ENCODE data around the gene RMND5A.
"Not testable (repeated sequence)": the region's sequence is repeated elsewhere in the genome, so short reads cannot be mapped to it uniquely, and the experiment has no call there.

RMND5A gene

DNA sequence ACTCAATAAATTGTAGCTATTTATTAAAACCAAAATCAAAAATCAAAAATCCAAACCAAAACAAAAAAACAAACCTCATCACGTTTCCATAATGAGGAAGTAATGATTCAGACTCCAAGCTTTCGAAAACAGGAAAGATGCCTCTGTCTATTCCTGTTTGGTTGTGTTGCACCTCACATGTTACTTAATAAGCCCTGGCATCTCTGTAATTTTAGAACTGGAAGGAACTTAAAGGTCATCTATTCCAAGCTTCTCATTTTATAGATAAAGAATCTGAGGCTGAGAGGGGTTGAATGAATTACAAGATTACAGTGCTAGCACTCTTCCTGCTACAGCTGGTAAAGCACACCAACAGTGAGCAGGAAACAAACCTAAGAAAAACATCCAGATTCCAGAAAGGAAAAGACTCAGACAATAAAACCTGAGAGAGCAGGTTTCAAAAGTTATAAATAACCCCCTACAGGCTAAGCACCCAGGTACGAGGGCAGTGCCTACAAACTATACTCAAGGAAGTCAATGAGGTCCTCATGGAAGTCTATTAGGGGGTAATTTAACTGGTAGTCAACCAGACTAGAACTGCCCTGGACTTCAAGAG is 5.4 kb upstream of the RMND5A start:
- DNase-seq (ENCODE audit: low spot score): not testable (repeated sequence)

DNA sequence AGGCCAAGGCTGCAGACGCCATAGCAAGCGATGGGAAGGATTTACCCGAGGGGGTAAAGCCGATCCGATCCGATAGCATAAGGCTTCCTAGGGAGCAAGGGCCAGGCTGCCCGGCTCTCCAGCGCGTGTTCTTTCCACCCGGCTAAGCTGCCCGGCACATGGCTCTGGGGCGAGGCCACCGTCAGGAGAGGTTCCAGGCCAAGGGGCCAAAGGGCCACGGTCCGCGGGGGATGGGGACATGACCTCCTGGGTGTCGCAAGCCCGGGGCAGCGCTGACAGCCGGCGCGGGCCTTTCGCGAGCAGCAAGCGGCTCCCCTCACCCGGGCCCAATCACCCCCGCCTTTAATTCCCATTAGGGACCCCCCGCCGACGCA is 841 bp upstream of the RMND5A start:
- not testable (repeated sequence) for DNase-seq (ENCODE audit: low spot score)

DNA sequence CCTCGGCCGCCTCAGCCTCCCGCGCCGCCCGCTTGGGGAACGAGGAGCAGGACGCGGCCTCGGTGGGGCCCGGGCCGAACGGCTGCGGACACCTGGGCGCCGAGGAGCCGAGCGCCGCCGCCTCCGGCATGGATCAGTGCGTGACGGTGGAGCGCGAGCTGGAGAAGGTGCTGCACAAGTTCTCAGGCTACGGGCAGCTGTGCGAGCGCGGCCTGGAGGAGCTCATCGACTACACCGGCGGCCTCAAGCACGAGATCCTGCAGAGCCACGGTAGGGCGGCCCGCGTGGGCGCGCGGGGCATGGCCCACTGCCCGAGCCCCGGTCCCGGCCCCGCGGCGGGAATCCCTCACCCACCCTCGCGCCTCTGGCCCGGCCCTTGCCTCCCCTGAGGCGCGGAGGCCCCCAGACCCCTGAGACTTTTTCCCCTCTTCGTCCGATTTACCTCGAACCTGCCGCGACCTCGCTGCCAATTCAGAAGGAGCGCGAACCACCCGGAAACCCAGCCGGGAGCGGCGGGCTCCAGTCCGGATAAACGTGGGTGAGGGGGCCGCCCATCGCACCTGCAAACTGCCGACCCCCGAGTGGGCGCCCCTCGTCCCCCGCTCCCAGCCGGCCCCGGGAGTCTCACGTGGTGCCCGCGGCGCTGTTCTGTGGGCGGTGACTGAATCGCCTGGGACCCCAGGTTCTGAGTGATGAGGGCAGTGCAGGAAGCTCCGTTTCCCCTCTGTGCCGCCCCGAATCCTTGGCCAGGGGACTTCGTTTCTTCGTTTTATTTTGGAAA is 639 bp downstream of the RMND5A start:
- DNase-seq (ENCODE audit: low spot score): not testable (repeated sequence)

DNA sequence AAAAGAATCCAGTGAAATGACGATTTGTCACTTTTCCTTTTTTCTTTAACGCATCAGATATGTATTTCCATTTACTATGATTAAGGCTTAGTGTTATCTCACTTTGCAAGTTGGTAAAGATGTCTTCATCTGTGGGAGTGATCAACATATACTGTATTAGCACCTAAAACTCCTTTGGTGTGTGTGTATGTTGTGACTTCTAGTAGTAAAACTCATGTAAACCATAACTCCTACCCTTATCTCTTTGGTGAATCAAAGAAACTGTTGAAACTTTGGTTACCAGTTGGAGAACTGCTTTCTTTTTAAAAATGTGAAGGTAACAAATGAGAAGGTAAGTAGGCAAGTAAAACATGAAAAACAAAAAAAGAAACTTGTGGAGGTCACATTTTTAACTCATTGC is 5.6 kb downstream of the RMND5A start:
- not testable (repeated sequence) for DNase-seq (ENCODE audit: low spot score)

DNA sequence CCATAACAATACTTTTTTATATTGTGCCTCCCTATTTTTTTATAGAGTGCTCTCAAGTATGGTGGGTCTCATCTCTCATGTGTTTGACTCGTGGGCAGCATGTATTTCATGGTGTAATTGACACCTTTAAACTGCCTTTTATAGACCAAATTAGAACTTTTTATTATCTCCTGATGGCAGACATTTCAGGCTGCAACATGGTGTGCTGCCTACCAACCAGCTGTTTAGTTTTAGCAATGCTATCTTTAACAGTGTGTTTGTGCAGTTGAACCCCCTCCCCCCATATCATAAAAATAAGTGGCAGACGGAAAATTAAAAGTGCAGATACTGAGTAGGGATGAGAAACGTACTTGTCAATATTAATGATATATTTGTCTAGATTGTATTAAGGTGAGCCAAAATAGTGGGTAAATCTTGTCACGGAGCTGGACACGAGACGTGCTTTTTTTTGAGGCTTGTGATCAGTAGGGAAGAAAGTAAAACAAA is 12.0 kb downstream of the RMND5A start:
- DNase-seq (ENCODE audit: low spot score): not testable (repeated sequence)

DNA sequence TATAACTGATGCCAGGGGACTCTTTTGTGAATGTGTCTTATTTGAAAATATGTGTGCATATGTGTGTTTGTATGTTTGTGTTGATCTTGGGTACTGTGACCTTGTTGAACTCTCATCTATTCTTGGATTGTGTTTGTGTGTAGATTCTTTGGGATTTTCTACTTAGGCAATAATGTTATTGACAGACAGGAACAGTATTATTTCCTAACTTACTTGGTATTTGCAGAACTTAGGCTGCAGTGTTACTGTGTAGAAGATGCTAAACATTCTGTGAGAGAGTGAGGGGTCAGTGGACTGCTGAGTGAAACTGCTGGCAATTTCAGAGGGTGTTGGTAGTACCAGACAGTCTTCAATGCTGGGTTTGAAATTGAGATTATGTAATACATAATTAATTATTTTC is 12.7 kb downstream of the RMND5A start:
- not testable (repeated sequence) for DNase-seq (ENCODE audit: low spot score)

DNA sequence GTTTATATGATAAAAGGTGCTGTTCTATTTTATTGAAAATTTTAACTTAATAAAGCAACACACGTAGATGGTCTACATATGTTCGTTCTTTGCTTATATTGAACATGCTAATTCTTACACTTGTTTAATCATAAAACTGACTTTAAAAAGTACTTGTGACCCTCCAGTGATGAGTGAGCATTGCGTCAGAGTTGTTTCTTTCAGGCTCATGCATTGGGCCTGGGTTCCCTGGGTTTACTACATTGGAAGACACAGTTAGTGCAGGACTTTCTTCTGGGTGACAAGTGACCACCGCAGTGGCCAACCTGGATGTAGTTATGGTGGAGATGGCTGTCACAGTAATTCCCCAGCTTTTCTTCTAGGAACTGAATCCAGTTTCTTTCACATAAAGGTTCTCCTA is 13.4 kb downstream of the RMND5A start:
- not testable (repeated sequence) for DNase-seq (ENCODE audit: low spot score)

DNA sequence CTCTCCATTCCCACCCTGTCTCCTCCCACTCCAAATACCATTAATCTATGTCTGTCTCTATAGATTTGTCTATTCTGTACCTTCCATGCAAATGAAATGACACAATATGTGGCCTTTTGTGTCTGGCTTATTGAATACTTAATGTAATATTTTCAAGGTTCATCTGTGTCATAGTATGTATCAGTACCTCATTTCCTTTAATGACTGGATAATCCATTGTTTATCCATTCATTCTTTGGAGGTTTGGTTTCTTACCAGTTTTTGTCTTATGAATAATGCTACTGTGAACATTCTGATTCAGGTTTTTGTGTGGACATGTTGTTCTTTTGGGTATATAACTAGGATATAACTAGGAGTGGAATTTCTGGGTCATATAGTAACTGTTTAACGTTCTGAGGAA is 14.8 kb downstream of the RMND5A start:
- not testable (repeated sequence) for DNase-seq (ENCODE audit: low spot score)

DNA sequence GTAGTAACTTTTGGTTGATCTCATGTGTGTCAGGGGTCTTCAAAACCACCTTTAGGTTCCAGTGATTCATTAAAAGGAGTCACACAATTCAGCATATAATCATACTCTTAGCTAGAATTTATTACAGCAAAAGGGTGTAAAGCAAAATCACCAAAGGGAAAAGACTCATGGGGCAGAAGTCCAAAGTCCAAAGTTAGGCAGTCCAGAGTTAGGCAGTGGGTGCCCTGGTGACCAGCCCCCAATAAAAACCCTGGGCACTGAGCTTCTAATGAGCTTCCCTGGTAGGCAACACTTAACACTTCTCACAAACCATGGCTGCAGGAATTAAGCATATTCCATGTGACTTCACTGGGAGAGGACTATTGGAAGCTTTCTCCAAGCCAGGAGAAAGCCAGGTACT is 19.4 kb downstream of the RMND5A start:
- DNase-seq (ENCODE audit: low spot score): not testable (repeated sequence)

DNA sequence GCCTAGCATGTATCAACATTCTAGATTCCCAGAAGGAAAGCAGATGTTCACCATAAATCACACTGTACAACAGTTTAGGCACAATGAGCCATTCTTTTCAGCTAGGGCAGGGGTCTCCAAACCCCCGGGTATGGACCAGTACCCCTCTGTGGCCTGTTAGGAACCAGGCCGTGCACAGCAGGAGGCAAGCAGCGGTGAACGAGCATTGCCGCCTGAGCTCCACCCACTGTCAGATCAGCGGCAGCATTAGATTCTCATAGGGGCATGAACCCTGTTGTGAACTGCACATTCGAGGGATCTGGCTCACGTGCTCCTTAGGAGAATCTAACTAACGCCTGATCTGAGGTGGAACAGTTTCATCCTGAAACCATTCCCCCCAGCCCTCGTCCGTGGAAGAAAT is 19.8 kb downstream of the RMND5A start:
- not testable (repeated sequence) for DNase-seq (ENCODE audit: low spot score)

DNA sequence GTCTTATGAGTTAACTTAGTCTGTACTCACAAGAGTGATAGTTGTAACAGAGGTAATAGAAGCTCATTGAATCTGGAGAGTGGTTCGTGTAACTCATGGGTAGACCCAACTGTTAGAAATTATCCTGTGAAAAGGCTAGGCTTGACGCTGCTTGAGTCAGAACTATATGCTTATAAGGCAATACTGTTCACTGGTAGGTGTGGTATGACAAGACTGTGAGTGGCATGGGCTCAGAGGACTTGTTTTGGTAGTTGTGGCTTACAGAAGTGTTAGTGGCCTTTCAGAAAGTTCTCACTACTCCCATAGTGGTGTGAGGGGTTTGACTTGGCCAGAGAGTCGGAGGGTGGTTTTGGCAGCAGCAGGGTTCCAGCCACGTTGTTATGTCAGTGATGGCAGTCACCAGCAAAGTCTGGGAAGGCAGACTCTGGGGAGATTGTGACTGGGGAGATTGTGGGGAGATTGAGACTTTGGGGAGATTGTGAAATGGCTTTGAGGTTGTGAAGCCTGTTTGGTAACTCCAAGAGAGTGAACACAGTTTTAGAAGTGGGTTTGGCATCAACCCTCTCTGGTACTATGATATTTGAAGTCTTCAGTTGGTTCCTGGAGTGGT is 21.9 kb downstream of the RMND5A start:
- not testable (repeated sequence) for DNase-seq (ENCODE audit: low spot score)

DNA sequence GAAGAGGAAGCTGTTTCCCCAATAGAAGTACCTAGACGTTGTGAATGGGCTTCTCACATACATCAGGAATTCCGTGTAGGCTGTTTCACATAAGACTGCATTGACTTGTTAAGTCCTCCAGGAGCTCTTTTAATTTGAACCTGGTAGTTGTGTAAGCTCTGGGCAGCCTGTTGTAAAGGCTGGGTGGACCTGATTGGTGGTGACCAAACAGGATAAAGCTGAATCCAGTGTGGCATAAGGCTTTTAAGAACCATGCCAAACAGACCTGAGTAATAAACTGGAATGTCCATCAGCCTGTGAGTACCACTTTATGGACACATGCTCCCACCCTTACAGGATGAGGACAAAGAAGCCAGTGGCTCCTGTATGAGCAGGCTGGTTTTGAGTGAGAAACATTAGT is 24.1 kb downstream of the RMND5A start:
- DNase-seq (ENCODE audit: low spot score): no peak

DNA sequence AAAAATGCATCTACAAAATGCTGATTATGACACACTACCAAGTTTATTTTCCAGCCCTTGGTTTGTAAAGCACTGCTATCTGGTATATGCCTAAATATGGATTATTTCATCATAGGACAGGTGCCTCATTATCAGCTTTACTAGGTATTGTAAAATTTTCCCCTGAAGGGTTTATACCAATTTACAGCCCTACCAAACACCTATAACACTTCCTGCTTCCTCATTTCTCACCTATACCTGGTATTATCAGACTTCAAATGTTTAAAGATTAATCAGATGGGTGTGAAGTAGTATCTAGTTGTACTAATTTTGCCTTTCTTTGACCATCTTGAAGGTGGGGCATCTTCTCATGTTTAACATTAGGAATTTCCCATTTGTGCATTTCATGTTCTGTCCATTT is 26.8 kb downstream of the RMND5A start:
- DNase-seq (ENCODE audit: low spot score): no peak

DNA sequence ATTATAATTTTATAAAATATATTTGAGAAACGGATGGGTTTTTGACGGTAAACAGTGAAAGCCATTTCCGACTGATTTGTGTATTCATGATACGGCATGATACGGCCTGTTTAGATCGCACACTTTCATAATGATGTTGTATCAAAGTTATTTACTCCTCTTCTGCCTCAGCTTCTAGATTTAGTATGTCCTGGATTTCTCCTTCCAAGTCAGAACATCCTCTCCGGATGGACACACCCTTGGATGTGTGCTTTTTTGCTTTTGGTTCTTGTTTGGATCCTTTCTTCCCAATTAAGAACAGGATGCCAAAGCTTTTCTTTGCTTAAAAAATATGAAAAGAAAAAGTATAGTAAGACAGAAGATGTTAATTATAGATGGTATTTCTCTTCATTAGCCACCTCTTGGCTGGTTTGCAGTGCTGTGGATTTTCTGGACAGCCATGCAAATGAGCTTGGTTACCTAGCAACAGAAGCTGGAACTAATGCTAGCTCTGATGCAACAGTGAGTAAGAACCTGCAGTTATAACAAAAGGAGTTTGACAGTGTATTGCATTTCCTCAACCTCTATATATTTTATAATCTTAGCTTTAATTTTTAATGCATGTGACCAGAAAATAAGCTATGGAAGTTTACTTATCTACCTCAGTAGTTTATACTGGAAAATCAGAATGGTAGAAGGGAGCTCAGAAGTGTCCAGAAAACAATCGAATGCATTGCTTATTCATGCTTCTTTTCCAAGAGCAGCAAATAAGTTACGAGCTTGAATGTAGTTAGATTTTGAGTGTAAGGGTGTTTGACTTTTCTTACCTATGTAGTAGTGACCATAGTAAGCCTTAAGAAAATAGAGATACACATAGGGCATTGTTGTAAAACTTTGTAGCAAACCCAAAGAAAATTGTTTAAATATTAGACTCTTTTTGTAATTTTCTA is 27.9 kb downstream of the RMND5A start:
- no peak for DNase-seq (ENCODE audit: low spot score)

DNA sequence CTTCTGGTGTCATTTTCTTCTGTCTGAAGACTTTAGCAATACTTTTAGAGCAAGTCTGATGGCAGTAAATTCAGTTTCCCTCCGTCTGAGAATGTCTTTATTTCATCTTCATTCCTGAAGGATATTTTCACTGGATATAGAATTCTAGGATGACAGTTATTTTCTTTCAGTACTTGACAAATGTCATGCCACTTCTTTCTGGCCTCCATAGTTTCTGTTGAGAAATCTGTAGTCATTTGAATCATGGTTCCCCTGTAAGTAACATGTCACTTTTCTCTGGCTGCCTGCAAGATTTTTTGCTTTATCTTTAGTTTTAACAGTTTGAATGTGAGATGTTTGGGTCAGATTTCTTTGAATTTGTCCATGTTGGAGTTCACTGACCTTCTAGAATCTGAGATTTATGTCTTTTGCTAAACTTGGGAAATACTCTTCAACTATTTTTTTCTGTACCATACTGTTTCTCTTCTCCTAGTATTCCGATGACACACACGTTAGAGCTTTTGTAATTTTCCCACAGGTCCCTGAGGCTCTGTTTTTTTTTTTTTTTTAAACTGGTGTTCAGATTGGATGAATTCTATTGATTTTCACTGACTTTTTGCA is 30.2 kb downstream of the RMND5A start:
- DNase-seq (ENCODE audit: low spot score): no peak

DNA sequence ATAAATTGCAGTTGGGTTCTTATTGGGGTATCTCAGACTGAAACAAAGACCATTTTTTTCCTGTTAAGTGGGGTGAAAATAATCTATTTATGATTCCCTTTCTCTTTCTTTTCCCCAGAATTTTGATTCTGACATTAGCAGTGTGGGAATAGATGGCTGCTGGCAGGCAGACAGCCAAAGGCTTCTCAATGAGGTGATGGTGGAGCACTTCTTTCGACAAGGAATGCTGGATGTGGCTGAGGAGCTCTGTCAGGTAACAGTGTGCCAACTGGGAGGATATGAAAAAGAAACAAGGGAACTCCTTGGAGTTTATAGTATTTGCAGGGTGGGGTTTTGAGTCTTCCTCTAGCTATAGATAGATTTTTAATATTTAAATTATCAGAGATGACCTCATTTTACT is 31.7 kb downstream of the RMND5A start:
- DNase-seq (ENCODE audit: low spot score): no peak

DNA sequence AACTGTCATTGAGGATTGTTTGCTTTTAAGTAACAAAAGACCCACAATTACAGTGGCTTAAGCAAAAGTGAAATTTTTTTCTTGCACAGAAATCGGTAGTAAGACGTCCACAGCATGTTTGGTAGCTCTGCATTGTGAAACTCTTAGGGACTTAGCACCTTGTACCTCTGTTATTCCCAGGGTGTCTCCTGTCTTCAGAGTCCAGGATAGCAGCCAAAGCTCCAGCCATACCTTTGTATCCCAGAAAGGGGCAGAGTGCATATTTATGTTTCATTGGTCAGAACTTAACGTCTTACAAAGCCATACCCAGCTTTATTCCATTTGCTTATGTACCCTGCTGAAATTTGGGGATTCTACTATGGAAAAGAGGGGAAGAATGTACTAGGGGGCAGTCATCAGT is 32.8 kb downstream of the RMND5A start:
- no peak for DNase-seq (ENCODE audit: low spot score)

DNA sequence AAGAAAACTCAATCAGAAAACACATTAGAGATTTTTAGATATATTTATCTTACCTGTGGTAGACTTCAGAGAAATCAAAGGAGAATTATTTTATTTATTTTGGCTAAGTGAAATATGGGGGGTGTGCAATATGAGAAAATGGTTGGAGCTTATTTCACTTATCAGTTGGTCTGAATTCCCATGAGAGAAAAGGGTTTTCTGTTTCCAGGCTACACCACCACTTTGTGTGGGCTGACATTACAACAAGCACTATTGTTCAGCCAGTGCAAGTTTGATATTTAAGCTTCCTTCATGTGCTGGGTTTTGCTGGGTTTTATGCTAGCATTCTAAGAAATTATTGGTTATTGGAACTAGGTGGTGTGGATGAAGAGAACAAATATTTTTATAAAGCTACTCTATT is 33.5 kb downstream of the RMND5A start:
- no peak for DNase-seq (ENCODE audit: low spot score)

DNA sequence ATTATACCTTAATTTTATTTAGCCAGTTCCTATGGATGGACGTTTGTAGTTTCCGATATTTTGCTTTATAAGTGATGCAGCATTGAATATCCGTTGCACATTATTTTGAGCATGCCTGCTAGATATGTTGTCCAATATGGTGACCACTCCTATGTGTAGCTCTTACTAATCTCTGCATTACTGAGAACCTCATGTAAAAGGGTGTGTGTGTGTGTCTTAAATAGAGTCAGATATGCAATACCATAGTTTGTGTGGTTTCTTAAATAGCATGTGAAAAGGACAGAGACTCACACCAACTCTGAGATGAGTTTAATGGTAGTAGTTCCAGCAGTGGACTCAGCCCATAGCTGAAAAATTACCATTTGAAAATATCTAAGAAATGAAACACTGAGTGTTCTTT is 38.3 kb downstream of the RMND5A start:
- no peak for DNase-seq (ENCODE audit: low spot score)

DNA sequence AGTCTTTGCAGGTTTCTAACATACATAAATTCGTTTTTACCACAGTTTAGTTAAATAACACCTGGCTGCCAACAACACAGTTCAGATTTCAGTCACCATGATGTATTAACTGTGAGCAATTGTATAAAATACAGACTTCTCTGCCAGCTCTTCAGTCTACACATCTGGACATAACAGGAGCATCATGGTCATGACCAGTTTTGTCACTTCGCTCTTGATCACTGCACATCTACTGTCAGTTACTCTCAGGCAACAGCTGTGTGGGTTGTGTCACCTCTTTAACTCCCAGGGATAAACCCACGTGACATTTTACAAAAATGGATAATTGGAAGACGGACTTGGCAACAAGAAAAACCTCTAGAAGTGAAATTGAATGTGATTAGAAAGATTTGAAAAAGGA is 40.3 kb downstream of the RMND5A start:
- no peak for DNase-seq (ENCODE audit: low spot score)

DNA sequence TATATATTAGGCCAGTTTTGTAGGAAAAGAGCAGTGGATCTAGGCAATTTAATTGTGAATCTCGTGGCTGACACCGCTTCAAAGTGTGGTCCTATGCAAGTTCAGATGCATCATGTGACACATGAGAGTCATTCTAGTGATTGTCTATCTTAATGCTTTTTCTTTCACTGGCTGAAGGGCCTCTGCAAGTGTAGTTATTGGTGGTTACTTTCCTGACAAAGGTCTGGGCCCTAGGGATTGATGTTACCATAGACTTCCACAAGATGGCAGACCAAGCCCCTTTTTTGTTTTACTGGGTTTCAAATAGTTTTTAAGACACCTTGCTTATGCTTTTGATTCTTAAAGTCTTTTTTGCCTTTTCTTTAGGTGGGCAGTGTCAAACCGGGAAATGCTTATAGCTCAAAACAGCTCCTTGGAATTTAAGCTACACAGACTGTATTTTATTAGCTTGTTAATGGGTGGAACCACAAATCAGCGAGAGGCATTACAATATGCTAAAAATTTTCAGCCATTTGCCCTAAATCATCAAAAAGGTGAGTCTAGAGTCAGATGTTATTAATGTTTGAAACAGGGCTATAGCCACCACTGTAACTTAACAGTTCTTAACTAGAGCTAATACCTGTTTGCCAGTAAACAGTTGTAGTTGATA is 44.7 kb downstream of the RMND5A start:
- no peak for DNase-seq (ENCODE audit: low spot score)
